Loucy (cell line): ENCODE results near the gene CELF4.

Source experiments
- CTCF ChIP-seq: fragments of 200-600 bp; sonication (generic); conservative IDR thresholded peaks from 2 replicates; pipeline ENCODE4 v1.5.1; 2014; ENCODE audit warnings: mild to moderate bottlenecking, antibody characterized with exemption, low read length
- EZH2phosphoT487 ChIP-seq: fragments of 200-600 bp; IDR thresholded peaks from 2 replicates; pipeline ENCODE4 v1.6.1; 2018; ENCODE audit warnings: antibody characterized with exemption, mild to moderate bottlenecking, moderate library complexity, borderline replicate concordance

DNA sequence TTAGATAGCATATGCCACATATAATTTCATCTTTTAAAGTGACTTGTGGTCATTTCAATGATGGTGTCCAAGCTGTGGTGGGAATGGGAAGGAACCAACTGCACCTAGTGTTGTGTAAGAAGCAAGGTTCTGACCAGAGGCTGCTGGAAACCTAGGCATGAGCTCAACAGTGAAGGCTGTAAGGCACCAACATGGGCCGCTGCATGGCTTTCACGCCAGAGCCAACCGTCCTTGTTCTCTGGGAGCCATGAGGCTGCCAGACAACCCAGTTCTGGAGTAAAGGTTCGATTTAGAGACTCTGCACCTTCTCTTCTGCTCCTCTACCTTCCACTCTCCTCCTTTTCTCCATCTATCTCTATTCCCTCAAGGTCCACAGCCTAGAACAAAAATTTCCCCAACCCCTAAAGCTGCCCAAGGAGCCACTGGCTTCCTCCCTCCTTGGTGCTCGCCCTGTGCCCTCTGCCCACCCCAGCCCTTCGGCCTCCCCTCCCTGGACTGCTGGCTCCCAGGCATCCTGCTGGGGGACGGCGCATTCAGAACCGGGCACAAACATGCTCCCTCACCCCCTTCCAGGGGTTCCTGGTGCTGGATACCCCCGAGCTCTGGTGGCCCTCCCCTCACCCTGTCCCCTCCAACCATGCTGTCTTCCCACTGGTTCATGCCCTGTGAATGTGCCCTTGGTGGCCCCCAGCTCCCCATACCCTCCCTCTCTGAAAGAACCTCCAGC is 305.1 kb downstream of the CELF4 start:
- TF ChIP-seq CTCF (no peak), EZH2phosphoT487 (no peak)
